ENCODE results near the gene CDH4. TPM values are rescaled to one million over a fixed set of nuclear protein-coding genes. Genes with fewer than 3 reads are reported as not detected.

CDH4 gene
- total RNA-seq, 1 donor from 2014 or later: 2.9 TPM

- H3K4me3 ChIP-seq: no peak overlapping the region
- no peaks in the 10 kb centered on the region for H3K36me3 Mint-ChIP-seq
- no peak overlapping the region for H3K4me3 Mint-ChIP-seq
- peaks cover 14% of the 10 kb centered on the region for H3K4me1 ChIP-seq
- H3K36me3 ChIP-seq: no peaks in the 10 kb centered on the region
- no peak overlapping the region for H2AFZ ChIP-seq (replicated peaks)
- H3K27ac Mint-ChIP-seq: peak overlapping the region; percentile 84
- H3K4me2 ChIP-seq: no peak overlapping the region
- no peak overlapping the region for H3K27ac ChIP-seq
- no peaks in the 10 kb centered on the region for H3K79me2 ChIP-seq (ENCODE audit: low read depth)
- no peak overlapping the region for H3K9ac ChIP-seq
- no peaks in the 10 kb centered on the region for H3K9me3 Mint-ChIP-seq
- peaks cover 2% of the 10 kb centered on the region for H3K27me3 Mint-ChIP-seq (ENCODE audit: insufficient read depth, low read depth)
- DNase-seq (ENCODE audit: low spot score): no peak
- TF ChIP-seq EZH2 (IDR thresholded peaks at IDR 0.05) (no peak), EZH2phosphoT487 (IDR thresholded peaks at IDR 0.05) (no peak), CTCF (IDR thresholded peaks at IDR 0.05) (no peak)
- H3K9me3 ChIP-seq (ENCODE audit: low read depth): no peaks in the 10 kb centered on the region
- H4K20me1 ChIP-seq (ENCODE audit: low read depth): no peaks in the 10 kb centered on the region
- H3F3A ChIP-seq (ENCODE audit: low read depth): no peaks in the 10 kb centered on the region
- H3K4me1 Mint-ChIP-seq: peaks cover 29% of the 10 kb centered on the region
- no peaks in the 10 kb centered on the region for H3K27me3 ChIP-seq
Measured at GRCh38 chr20:61655591-61655990, 403.5 kb downstream of the CDH4 start.

GRCh38 chr20:61656198-61656597 lies 404.1 kb downstream of the CDH4 start:
- Histone ChIP-seq H3K4me1 (peaks cover 14% of the 10 kb centered on the region), H3K36me3 (no peaks in the 10 kb centered on the region), H3K79me2 (ENCODE audit: low read depth) (no peaks in the 10 kb centered on the region), H3K9ac (no peak overlapping the region), H3K4me3 (no peak overlapping the region), H3K9me3 (ENCODE audit: low read depth) (no peaks in the 10 kb centered on the region), H4K20me1 (ENCODE audit: low read depth) (no peaks in the 10 kb centered on the region), H3F3A (ENCODE audit: low read depth) (no peaks in the 10 kb centered on the region), H3K4me2 (no peak overlapping the region), H2AFZ (replicated peaks) (no peak overlapping the region), H3K27me3 (no peaks in the 10 kb centered on the region), H3K27ac (no peak overlapping the region)
- no peak for DNase-seq (ENCODE audit: low spot score)
- H3K4me1 Mint-ChIP-seq: peaks cover 30% of the 10 kb centered on the region
- no peak overlapping the region for H3K4me3 Mint-ChIP-seq
- H3K27ac Mint-ChIP-seq: no peak overlapping the region
- H3K9me3 Mint-ChIP-seq: no peaks in the 10 kb centered on the region
- no peaks in the 10 kb centered on the region for H3K36me3 Mint-ChIP-seq
- TF ChIP-seq EZH2 (IDR thresholded peaks at IDR 0.05) (no peak), EZH2phosphoT487 (IDR thresholded peaks at IDR 0.05) (no peak), CTCF (IDR thresholded peaks at IDR 0.05) (no peak)
- peaks cover 2% of the 10 kb centered on the region for H3K27me3 Mint-ChIP-seq (ENCODE audit: insufficient read depth, low read depth)

- TF ChIP-seq EZH2 (IDR thresholded peaks at IDR 0.05) (no peak), EZH2phosphoT487 (IDR thresholded peaks at IDR 0.05) (no peak), CTCF (IDR thresholded peaks at IDR 0.05) (no peak)
Measured at GRCh38 chr20:61657721-61658377, 405.8 kb downstream of the CDH4 start.

More at GRCh38 chr20:61657721-61658377, 405.8 kb downstream of the CDH4 start:
- Mint-ChIP-seq H3K9me3 (no peaks in the 10 kb centered on the region), H3K36me3 (no peaks in the 10 kb centered on the region), H3K4me1 (peaks cover 24% of the 10 kb centered on the region), H3K4me3 (no peak overlapping the region), H3K27ac (peak overlapping the region; percentile 66), H3K27me3 (ENCODE audit: insufficient read depth, low read depth) (peaks cover 2% of the 10 kb centered on the region)
- Histone ChIP-seq H3K4me2 (no peak overlapping the region), H3F3A (ENCODE audit: low read depth) (no peaks in the 10 kb centered on the region), H3K36me3 (no peaks in the 10 kb centered on the region), H2AFZ (replicated peaks) (no peak overlapping the region), H4K20me1 (ENCODE audit: low read depth) (no peaks in the 10 kb centered on the region), H3K4me3 (no peak overlapping the region), H3K9ac (no peak overlapping the region), H3K4me1 (peaks cover 11% of the 10 kb centered on the region), H3K27me3 (no peaks in the 10 kb centered on the region), H3K79me2 (ENCODE audit: low read depth) (no peaks in the 10 kb centered on the region), H3K27ac (no peak overlapping the region), H3K9me3 (ENCODE audit: low read depth) (no peaks in the 10 kb centered on the region)
- DNase-seq (ENCODE audit: low spot score): no peak

Data from neural progenitor cell (in vitro differentiated cells).